ENCODE results near the gene OVOL2. TPM values are rescaled to one million over a fixed set of nuclear protein-coding genes. Genes with fewer than 3 reads are reported as not detected.

The OVOL2 gene
- total and polyA plus RNA-seq, 9 donors: 0.15 to 11.4 (median 0.72) TPM; not detected in 4

GRCh38 chr20:18019068-18019467 lies 38.6 kb downstream of the OVOL2 start:
- intact Hi-C loops (cut with DNase I): no loop called here
- Histone ChIP-seq H3K4me3 (no peak overlapping the region), H3K27ac (no peak overlapping the region), H3K9me3 (no peaks in the 10 kb centered on the region), H3K27me3 (no peaks in the 10 kb centered on the region), H3K36me3 (no peaks in the 10 kb centered on the region), H3K4me1 (ENCODE audit: insufficient read depth) (no peaks in the 10 kb centered on the region)
- WGBS, 3 donors: 6 to 21% (median 14%) methylated on average over 1 of the region's 1 CpG
- no peak for DNase-seq
- TF ChIP-seq EP300 (IDR thresholded peaks at IDR 0.05) (no peak), POLR2A (IDR thresholded peaks at IDR 0.05) (no peak), CTCF (IDR thresholded peaks at IDR 0.05) (no peak)

- no peaks in the 10 kb centered on the region for H3K36me3 ChIP-seq
- intact Hi-C loops (cut with DNase I): no loop called here
- 54 to 68% (median 64%) methylated on average over 10 of the region's 10 CpGs for WGBS, 3 donors
Measured at GRCh38 chr20:18018100-18018499, 39.6 kb downstream of the OVOL2 start.

GRCh38 chr20:18016772-18017171 lies 40.9 kb downstream of the OVOL2 start:
- Histone ChIP-seq H3K27me3 (no peaks in the 10 kb centered on the region), H3K4me1 (ENCODE audit: insufficient read depth) (no peaks in the 10 kb centered on the region), H3K4me3 (no peak overlapping the region), H3K9me3 (no peaks in the 10 kb centered on the region), H3K36me3 (no peaks in the 10 kb centered on the region), H3K27ac (no peak overlapping the region)
- DNase-seq: no peak
- intact Hi-C loops (cut with DNase I): no loop called here
- TF ChIP-seq POLR2A (IDR thresholded peaks at IDR 0.05) (no peak), EP300 (IDR thresholded peaks at IDR 0.05) (no peak), CTCF (IDR thresholded peaks at IDR 0.05) (no peak)
- 50 to 68% (median 55%) methylated on average over 3 of the region's 3 CpGs for WGBS, 3 donors

More at GRCh38 chr20:18018100-18018499, 39.6 kb downstream of the OVOL2 start:
- Histone ChIP-seq H3K4me1 (ENCODE audit: insufficient read depth) (no peaks in the 10 kb centered on the region), H3K27ac (no peak overlapping the region), H3K4me3 (no peak overlapping the region), H3K9me3 (no peaks in the 10 kb centered on the region), H3K27me3 (no peaks in the 10 kb centered on the region)
- TF ChIP-seq POLR2A (IDR thresholded peaks at IDR 0.05) (no peak), CTCF (IDR thresholded peaks at IDR 0.05) (no peak), EP300 (IDR thresholded peaks at IDR 0.05) (no peak)
- no peak for DNase-seq

GRCh38 chr20:18014411-18014810 lies 43.3 kb downstream of the OVOL2 start:
- intact Hi-C loops (cut with DNase I): no loop called here
- TF ChIP-seq EP300 (IDR thresholded peaks at IDR 0.05) (no peak), POLR2A (IDR thresholded peaks at IDR 0.05) (no peak)
- 70 to 74% (median 74%) methylated on average over 6 of the region's 6 CpGs for WGBS, 3 donors

GRCh38 chr20:18012901-18013300 lies 44.8 kb downstream of the OVOL2 start:
- Histone ChIP-seq H3K9me3 (no peaks in the 10 kb centered on the region), H3K27ac (no peak overlapping the region), H3K4me3 (no peak overlapping the region), H3K4me1 (ENCODE audit: insufficient read depth) (no peaks in the 10 kb centered on the region), H3K36me3 (no peaks in the 10 kb centered on the region), H3K27me3 (no peaks in the 10 kb centered on the region)
- DNase-seq: no peak
- intact Hi-C loops (cut with DNase I): no loop called here
- TF ChIP-seq POLR2A (IDR thresholded peaks at IDR 0.05): no peak
- no peak for TF ChIP-seq EP300 (IDR thresholded peaks at IDR 0.05)
- TF ChIP-seq CTCF (IDR thresholded peaks at IDR 0.05): no peak
- WGBS, 3 donors: 95 to 100% (median 98%) methylated on average over 2 of the region's 2 CpGs

More at GRCh38 chr20:18014411-18014810, 43.3 kb downstream of the OVOL2 start:
- Histone ChIP-seq H3K36me3 (no peaks in the 10 kb centered on the region), H3K27me3 (no peaks in the 10 kb centered on the region), H3K4me1 (ENCODE audit: insufficient read depth) (no peaks in the 10 kb centered on the region), H3K4me3 (no peak overlapping the region), H3K27ac (no peak overlapping the region), H3K9me3 (no peaks in the 10 kb centered on the region)
- no peak for DNase-seq

Measured in ovary (tissue), 9 donors.